GM18520 (cell line): ENCODE results near the gene NGLY1.

Experiments used
- ATAC-seq: cut with Tn5 transposase; IDR thresholded peaks from one replicate; pipeline ENCODE4 v1.9.1; 2021; ENCODE audit not compliant: unreplicated experiment

The NGLY1 gene

DNA sequence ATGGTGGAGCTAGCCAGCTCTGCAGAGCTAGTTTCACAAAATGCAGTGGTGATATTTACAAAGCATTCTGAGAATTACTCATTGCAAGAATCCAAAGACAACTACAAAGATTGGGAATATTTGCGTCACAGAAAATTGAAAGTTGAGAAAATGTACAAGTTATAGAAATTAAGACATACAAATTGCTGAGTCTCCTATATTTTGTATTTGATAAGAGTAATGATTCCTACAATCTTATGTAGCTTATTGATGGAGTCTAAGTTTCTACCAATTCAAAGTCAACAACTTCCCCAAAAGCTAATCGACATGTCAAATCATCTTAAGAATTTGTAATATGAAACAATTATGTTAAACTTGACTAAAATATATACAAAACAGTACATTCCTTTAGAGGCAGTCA lies 72.2 kb downstream of the NGLY1 start:
- no peak for ATAC-seq

DNA sequence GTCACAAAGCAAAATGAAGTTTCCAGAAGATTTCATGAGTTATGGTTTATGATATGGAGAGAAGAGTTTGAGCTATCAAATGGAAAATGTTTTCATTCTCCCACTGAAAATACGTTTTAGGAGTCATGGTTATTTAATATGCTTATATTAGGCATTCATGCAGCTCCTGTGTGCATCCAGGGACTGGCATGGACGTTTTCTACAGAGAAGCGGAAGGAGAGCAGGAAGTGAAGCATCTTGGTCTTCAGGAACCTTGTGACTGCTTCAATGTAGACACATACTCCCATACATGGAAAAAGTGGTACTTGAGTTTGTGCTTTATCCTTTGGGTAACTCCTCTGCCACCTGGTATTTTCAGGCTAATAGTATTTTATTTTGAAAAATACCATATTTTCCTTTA lies 75.2 kb downstream of the NGLY1 start:
- ATAC-seq = no peak

GRCh38 chr3:25707268-25707926 lies 75.8 kb downstream of the NGLY1 start:
- no peak for ATAC-seq

DNA sequence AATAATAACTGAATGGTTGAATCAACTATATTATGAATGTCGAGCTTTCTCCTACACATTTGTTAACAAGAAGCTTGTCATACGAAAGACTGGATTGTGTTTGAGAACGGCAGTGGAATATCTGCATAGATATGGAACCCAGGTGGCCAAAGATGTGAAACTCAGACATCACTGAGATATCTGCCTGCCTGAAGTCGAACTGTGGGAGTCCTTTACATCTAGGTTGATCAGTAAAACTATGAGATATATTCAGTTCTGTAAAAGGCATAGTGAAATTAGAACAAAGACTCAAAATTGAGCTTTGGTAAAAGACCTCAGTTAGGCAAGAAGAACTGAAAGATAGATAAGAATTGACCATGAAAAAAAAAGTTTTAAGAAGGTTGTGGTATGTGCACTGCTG lies 77.0 kb downstream of the NGLY1 start:
- ATAC-seq = no peak

- ATAC-seq = no peak
Observed at GRCh38 chr3:25697553-25697952, 85.7 kb downstream of the NGLY1 start.

- ATAC-seq = no peak
Observed at GRCh38 chr3:25695731-25696420, 87.4 kb downstream of the NGLY1 start.

DNA sequence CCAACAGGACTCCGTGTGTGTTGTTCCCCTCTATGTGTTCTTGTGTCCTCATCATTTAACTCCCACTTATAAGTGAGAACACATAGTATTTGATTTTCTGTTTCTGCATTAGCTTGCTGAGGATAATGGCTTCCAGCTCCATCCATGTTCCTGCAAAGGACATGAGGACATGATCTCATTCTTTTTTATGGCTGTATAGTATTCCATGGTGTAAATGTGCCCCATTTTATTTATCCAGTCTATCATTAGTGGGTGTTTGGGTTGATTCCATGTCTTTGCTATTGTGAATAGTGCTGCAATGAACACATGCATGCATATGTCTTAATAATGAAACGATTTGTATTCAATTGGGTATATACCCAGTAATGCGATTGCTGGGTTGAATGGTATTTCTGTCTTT lies 90.0 kb downstream of the NGLY1 start:
- ATAC-seq = no peak

- ATAC-seq = no peak
Observed at GRCh38 chr3:25692341-25692740, 90.9 kb downstream of the NGLY1 start.

GRCh38 chr3:25690768-25691533 lies 92.3 kb downstream of the NGLY1 start:
- ATAC-seq = no peak

DNA sequence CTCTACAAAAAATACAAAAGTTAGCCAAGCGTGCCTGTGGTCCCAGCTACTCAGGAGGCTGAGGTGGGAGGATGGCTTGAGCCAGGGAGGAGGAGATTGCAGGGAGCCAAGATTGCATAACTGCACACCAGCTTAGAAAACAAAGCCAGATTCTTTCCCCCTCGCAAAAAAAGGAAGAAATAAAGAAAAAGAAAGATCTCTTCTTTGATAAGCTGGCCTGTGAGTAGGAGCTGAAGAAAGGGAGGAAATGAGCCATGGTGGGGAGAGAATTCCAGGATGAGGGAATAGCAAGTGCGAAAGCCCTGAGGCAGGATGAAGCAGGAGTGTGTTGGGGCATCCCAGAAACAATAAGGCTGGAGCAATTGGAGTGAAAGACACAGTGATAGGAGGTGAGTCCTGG lies 94.0 kb downstream of the NGLY1 start:
- no peak for ATAC-seq

DNA sequence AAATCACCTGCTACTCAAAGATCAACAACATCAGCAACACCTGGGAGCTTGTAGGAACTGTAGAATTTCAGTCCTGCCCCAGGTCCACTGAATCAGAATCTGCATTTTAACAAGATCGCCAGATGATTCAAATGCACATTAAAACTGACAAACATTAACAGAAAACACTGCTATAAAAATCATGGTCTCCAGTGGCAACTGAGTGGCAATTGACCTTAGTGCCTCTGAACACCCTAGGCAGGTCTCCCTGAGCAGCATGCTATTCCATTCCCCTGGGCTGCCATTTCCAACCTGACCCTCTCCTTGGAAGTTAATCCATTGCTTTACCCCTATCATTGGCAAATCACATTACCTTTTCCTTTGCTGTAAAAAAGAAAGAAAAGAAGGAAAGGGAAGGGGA lies 95.5 kb downstream of the NGLY1 start:
- no peak for ATAC-seq

- no peak for ATAC-seq
Observed at GRCh38 chr3:25686766-25687165, 96.5 kb downstream of the NGLY1 start.

- ATAC-seq = no peak
Observed at GRCh38 chr3:25683882-25684281, 99.4 kb downstream of the NGLY1 start.

DNA sequence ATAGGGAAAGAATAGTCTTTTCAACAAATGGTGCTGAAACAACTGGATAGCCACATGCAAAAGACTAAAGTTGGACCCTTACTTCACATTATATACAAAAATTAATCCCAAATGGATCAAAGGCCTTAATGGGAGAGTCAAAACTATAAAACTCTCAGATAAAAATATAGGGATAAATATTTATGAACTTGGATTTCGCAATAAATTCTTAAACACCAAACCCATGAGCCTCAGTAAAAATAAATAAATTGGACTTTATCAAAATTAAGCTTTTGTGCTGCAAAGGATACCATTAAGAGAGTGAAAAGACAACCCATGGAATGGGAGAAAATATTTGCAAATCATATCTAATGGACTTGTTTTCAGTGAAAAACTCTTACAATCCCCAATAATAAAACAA lies 99.8 kb downstream of the NGLY1 start:
- ATAC-seq = no peak

GRCh38 chr3:25679642-25680302 lies 103.5 kb downstream of the NGLY1 start:
- no peak for ATAC-seq

DNA sequence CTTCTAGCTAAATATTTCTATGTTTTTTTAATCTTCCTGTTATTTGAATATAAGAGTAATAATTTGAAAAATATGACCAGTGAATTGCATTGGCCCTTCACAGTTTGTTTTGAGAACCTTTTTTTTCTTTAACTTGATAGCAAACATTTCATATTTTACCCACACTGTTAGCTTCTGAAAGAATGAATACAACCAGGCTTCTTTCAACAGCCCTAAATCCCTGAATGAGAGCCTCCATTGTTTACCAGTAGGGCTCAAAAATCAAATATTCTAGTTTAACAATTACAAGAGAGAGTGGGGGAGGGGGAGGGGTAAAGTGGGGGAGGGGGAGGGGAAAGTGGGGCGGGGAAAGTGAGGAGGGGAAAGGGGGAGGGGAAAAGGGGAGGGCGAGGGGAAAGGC lies 104.1 kb downstream of the NGLY1 start:
- no peak for ATAC-seq

DNA sequence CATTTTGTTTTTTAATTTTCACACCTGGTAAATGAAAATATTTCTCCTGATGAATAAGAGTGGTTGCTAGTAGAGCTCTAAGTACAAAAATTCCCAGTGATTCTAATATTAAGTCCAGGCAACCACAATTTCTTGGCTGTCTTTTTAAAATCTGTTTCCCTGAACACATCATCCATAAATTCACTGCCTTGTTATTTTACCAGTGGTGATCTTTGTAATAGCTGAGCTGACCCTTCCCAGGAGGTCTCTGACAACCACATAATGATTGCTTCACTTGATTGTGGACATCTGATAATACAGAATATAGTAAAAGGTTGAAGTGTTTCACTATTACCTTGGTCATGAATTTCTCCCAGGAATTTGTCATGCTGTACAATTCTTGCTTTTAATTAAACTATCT lies 104.7 kb downstream of the NGLY1 start:
- no peak for ATAC-seq

DNA sequence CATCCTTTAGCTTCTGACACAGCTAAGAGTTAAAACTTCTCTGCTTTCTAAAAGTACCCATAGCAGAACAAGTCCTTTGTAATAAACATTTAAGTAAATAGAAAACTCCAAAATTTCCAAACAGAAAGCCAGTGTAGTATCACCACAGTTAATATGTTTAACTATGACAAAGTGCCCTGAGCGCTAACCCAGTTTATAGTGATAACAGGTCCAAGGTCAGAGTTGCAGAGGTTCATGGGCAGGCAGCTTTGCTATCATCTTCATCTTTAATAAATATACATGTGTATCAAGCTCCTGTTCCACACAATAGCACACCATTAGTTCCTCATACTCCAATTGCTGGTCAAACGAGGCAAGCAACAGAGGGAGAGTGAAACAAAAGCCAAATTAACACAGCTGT lies 106.1 kb downstream of the NGLY1 start:
- no peak for ATAC-seq

DNA sequence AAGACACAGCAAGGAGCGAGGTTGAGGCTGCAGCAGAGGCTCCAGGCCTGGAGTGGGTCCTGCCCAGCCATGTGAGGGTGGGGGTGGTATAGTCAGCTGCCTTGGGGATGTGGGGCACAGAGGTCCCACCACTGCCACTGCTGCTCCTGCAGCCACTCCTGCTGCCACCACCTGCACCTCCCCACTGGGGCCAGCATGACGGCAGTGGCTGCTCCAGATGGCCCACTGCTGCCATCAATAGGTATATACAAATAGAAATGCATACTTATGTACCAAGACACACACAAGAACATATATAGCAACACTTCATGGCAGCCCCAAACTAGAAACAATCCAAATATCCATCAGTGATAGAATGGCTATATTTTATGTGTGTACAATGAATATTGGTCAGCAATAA lies 108.6 kb downstream of the NGLY1 start:
- no peak for ATAC-seq

DNA sequence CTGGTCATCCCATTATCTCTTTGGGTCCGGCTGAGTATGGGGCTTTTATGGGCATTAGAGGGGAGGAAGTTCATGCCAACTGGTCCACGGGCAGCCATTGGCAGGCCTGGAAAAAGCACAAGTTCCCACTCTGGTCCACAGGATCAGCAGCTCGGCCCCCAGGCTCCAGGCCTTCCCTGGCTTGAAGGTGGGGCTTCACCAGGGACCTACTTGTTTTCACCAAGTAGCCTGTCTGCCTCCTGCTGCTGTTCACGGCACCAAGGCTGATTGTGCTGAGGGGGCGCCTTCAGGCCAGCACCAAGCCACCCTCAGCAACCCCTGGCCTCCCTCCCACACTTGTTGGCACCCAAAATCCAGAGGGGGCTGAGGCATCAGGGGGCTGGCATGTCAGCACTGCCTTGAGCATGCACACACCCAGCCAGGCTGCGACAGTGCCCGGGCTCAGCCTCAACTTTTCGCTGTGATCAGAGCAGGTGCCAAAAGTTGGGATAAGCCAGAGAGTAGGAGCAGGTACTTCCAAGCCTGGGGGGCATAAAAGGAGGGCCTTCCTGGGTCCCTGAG lies 109.4 kb downstream of the NGLY1 start:
- no peak for ATAC-seq
